NCI-H526 treated with DMSO at 0.1 percent for 48 hours (cell line): ENCODE measurements around the gene CDK5.
"Not testable (repeated sequence)": the region's sequence is repeated elsewhere in the genome, so short reads cannot be mapped to it uniquely, and the experiment has no call there.

Experiments used
- DNase-seq: peaks from one replicate; lab custom pipeline; 2025; lab: John Stamatoyannopoulos, UW

Gene CDK5

DNA sequence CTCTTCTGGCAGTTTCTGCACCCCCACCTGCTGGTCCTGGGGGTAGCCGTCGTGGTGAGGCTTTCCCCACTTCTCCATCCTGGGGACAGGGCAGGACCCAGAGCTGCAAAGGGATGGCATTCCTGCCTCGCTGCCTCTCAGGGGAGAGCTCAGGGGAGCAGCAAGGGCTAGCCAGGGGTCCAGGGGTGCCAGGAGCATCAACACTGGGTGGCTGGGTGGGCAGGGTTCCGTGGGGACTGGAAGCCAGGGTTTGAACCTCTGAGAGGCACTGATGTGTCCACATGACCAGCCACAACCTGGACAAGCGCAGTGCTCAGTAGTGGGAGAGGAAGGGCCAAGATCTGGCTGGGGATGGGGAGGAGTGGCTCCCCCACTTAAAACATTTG, 23.8 kb downstream of the CDK5 start:
- no peak for DNase-seq

DNA sequence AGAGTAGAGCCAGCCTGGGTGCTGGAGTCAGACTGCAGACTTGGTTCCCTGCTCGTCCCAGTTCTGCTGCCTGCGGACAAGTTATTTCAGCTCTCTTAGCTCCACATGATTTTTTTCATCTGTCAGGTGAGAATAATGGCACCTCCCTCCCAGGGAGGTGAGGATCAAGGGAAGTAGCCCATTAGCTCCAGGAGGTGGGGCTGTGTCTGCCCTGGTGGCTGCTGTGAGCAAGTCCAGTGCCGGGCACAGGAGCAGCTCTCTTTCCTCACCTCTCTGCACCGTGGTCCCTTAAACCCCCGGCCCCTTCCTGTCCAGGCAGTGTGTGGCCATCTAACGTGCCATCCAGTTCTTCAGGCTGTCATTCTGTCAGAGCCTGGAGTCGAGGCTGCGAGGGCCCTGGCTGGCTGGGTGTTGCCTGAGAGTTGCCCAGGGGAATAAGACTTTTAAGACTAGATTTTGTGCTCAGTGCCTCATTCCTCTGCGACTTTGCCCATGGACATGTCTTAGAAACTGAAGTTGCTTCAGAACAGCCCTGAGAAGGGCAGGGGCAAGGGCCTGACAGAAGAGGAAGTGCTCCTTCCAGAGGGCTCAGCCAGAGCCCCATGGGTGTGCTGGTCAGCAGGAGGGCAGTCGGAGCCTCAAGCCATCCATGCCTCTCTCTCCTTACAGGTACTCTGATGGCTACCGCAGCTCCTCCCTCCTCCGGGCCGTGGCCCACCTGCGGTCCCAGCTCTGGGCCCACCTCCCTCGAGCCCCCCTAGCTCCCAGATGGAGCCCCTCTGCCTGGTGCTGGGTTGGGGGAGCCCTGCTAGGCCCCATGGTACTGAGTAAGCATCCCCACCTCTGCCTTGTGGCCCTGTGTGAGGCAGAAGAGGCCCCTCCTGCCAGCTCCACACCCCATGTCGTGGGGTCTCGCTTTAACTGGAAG, 24.5 kb downstream of the CDK5 start:
- DNase-seq, result no peak

DNA sequence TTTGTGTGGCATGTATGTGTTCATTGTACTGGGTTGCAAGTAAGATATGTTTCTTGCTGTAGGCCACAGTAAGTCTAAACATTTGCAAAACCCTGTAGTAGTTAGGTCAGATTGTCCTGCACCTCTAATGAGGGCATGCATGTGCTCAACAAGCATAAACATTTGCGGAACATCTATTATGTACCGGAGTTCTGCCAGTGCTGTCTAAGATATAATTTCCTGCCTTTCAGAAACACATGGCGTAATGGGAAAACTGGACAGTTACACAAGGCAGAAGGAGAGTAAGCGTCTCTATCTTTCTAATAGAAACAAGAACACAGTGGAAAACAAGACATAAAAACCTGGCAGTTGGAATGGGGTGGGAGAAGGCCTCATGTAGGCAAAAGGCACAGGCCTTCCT, 26.7 kb downstream of the CDK5 start:
- DNase-seq, result no peak

DNA sequence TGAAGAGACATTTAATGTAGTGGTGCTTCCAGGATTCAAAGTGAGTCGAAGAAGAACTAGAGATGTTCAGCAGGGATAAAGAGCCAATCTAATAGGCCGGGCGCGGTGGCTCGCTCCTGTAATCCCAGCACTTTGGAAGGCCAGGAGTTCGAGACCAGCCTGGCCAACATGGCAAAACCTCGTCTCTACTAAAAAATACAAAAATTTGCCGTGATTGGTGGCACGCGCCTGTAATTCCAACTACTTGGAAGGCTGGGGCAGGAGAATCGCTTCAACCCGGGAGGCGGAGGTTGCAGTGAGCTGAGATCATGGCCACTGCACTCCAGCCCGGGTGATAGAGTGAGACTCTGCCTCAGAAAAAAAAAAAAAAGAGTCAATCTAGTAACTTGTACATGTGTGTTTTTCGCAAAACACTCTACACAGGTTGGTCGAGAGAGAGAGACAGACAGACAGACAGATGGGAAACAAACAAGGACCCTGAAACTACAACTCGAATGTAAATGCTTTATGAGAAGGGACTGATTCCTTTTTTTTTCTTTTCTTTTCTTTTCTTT, 28.7 kb downstream of the CDK5 start:
- DNase-seq, result no peak

DNA sequence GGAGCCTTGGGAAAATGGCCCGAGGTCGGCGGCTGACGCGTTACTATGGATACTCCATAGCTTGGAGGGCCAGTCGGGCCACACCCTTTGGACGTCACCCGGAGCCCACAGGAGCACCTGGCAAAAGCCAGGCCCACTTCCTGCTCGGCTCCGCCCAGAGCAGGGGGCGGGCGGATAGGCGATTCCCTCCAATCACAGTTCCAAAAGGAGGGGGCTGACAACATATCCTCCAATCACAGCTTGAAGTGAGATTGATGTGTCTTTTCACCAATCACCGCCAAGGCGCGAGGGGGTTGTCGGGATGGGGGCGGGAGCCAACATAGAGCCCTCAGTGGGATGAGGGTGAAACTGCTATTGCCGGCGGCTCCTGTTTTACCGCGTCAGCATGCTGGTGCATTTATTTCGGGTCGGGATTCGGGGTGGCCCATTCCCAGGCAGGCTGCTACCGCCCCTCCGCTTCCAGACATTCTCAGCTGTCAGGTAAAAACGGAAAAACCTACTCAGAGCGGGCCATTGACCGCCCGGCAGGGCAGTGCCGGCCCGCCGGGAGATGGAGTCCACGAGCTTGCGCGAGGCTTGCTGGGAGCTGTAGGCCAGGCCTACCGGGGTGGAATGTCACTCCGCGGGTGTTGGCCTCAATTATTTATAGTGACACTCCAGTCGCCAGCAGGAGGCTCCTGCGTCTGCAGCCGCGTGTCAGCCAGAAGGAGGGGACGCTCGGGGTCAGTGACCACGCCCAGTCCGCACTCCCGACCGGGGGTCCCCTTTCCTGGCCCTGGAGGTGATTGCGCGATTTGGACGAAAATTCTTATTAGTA, 29.4 kb downstream of the CDK5 start, which contains the start of gene ABCB8:
Gene ABCB8, plus strand, starts transcription at position 320 of the 817 bp plus-strand sequence. Its CDS starts 66 bp downstream, at position 386.
- peak; percentile 98 for DNase-seq

DNA sequence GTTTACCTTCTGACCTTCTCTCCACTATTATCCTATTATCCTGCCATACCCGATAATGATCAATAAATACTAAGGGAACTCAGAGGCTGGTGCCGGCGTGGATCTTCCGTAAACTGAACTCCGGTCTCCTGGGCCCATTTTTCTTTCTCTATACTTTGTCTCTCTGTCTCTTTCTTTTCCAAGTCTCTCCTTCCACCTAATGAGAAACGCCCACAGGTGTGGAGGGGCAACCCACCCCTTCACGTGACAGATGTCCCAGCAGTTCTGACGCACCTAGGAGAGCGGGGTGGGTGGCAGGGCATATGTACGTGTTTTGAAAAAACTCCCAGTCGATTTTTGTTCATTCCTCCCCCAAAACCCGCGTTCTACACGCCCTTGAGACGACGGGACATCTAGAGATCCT, 30.0 kb downstream of the CDK5 start:
- not testable (repeated sequence) for DNase-seq

DNA sequence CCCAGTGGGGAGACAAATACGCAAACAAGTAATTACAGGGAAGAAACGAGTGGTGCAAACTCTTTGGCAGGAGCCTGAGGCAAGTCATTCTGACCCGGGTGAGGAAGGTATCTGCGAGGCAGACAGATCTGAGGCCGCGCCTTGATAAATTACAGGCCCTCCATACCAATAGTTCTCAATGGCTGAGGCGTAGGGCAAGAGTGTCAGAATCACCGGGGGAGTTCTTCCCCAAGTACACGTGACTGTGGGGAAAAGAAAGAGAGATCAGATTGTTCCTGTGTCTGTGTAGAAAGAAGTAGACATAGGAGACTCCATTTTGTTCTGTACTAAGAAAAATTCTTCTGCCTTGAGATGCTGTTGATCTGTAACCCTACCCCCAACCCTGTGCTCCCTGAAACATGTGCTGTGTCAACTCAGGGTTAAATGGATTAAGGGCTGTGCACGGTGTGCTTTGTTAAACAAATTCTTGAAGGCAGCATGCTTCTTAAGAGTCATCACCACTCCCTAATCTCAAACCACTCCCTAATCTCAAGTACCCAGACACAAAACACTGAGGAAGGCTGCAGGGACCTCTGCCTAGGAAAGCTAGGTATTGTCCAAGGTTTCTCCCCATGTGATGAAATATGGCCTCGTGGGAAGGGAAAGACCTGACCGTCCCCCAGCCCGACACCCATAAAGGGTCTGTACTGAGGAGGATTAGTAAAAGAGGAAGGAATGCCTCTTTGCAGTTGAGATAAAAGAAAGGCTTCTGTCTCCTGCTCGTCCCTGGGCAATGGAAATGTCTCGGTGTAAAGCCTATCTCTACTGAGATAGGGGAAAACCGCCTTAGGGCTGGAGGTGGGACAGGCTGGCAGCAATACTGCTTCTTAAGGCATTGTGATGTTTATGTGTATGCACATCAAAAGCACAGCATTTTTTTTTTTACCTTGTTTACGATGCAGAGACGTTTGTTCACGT, 30.6 kb downstream of the CDK5 start:
- DNase-seq, result not testable (repeated sequence)

DNA sequence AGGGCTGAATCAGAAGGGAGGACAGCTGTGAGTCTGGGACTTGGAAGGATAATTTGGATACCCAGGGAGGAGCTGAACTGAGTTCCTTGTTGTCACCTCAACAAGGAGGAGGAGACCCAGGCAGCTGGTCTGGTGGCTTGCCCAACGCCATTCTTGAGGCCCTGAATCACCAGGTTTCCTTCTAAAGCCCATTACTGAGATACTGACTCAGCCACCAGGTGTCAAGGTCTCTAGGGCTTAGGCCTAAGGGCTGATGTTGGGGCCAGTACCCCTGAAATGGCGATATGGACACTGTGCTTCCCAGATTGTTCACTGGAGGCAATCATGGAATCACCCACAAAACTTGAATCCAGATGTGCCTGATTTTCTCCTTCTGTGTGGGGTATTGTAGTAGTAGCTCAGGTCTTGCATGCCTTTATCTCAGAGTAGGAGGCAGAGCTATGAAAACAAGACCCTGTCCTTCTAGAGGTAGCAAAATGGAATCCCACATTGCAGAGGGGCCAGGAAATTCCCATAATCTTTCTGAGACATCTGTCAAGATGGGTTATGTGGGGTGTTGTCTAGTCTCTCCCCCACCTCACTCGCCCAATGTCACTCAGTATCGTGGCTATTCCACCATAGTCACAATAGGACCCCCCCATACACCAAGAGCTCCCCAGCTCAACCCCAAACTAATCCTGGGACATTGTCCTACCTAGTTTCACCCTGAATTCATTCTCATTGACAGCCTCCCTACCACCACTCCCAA, 31.6 kb downstream of the CDK5 start:
- no peak for DNase-seq

DNA sequence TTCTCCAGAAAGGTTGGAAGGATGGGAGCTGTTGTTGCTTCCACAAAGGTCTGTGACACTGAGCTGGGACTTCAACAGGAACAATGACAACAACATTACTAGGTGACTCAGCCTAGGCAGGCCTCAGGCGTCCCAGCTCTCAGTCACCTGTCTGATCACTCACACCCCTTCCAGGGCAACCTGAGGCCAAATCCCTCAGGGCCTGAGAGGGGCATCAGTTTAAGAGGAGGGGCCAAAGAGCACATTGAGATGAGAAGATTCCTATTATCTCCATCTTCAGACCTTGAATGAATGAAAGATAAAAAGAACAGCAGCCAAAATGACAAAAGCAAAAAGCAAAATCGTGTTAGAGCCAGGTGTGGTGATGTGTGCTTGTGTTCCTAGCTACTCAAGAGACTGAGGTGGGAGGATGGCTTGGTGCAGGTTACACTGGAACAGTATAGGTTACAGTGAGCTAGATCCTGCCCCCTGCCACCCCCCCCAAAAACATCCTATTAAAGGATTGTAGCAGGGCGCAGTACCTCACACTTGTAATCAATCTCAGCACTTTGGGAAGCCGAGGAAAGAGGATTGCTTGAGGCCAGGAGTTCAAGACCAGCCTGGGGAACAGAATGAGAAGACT, 33.2 kb downstream of the CDK5 start, which contains the start of gene ATG9B:
Gene ATG9B, minus strand, starts transcription at position 60 of the 622 bp plus-strand sequence. CDS start 71 bp downstream, outside the sequence.
- DNase-seq, result no peak

DNA sequence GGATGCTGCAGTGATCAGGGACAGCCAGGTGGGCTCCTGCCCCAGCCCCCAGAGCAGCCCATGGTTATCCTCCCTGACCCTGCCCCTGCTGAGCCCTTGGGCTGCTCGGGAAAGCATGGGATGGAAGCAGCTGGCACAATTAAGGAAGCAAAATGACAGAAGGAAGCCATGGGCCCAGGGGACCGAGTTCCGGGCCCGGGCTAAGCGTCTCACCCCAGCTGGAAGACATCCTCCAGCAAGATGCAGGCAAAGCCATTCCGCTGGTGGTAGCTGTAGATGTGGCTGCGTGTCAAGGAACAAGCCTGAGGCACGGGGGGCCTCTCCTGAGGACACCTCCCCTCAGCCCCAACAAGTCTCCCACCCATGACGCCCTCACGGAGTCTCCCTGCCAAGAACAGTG, 34.5 kb downstream of the CDK5 start:
- no peak for DNase-seq

DNA sequence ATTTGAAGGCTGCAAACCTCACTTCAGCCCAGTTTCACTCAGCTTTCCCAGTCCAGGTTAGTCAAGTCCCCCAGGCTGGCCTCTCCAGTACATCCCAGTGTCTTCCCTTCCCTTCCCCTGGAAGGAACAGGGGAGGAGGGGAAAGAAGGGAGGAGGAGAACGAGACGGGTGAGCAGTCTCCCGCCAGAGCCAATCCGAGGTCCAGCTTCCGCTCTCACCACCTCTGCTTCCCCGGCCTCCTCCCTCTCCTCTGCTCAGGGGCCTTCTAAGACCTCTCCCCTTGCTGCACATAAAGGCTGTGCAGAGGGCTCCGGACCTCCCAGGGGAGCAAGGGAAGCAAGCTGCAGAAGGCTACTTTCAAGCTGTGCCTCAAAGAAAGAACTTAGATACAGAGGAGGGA, 37.5 kb downstream of the CDK5 start:
- DNase-seq, result no peak

DNA sequence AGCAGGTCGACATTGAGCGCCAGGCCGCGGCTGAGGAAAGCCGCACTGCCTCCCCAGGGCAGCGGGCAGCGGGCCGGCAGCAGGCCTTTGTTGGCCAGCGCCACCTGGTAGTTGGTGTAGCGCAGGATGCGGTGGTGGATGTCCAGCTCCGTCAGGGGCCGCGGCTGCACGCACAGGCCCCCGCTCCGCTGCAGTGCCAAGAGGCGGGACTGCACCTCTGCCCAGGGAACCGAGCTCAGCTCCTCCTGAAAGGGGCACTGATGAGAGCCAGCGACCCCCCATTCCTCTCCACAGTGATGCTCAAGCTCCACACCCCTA, 38.6 kb downstream of the CDK5 start:
- no peak for DNase-seq

DNA sequence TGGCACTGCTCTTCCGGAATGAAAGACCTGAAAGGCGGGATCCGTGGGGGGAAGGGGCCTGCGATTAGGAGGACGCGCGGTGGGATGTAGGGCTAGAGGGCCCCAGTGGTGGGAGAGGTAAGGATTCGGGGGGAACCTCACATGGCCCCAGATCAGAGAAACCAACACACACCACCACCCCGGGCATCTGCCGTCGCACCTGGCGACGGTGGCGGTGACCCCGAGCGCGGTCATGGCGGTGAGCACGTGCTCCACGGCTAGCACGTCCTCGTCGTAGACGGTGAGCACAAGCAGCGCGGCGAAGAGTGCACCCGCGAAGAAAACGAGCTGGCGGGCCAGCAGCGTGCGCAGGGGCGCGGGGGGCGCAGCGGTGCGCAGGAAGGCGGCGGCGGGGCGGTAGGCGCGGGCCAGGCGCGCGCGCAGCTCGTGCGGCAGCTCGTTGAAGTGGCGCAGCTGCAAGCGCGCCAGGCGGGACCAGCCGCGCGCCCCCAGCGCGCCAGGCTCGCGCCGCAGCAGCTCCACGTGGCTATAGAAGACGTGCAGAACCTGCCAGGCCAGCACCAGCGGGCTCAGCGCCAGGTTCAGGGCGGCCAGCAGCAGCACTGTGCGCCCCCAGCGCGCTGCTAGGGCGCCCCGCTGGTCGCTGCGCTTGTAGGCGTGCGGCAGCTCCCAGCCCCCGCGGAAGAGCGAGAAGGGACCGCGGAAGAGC, 39.1 kb downstream of the CDK5 start:
- DNase-seq, result no peak

DNA sequence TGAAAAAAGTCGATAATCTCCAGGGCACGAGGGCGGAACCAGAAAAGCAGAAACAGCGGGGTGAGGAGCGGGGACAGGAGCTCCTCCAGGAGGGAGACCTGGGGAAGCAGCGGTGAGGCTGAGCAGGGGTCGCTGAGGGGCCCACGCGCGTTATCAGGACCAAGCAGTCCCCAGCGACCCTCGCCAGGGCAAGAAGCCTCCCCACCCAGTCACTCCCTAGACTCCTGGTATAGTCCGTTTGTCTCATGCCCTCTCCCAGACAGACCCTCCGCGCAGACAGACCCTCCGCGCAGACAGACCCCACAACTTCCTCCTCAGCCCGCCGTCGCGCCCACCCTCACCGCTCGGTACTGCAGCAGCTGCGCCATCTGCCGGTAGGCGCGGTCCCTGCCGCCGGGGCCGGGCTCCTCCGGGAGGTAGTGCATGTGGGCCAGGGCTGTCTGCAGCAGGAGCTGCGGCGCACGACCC, 39.7 kb downstream of the CDK5 start:
- peak; percentile 36 for DNase-seq

DNA sequence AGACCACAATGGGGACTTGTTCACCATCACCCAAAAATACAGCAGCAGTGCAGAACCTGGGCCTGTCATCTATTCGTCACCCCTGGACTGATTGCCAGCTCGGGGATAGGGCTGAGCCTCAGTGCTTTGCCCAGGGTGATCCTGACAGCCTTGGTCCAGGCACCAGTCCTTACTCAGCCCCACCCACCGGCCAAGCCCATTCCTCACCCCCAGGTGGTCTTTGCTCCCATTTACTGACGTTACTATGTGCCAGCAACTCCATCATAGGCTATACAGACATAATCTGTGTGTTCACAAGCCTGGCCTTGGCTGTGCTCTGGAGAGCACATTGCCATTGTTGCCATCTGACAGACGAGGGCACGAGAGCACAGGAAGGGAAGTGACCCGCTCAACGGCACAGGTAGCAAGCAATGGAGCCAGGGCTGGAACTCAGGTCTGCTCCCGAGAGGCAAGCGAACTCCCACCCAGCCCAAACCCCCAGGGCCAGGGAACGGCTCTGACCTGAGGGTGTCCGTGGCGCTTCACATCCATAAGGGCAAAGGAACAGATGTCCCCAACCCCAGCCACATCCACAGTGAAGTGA, 40.2 kb downstream of the CDK5 start:
- no peak for DNase-seq

DNA sequence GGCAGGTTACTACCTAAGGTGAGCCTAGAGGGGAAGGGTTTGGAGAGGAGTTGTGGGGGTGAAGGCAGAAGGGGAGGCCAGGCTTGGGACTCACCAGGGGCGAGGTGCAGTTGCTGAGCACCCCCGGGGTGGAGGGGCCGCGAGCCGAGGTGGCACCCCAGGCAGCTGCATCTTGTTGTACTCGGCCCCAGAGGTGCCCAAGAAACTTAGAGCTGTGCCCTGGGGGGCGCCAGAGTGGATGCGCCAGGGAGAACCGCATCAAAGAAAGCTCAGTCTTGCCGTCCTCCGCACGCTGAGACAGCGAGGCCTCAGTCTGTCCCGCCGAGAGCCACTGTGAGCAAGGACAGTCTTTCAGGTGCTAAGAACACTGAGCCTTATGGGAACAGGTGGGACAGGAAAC, 40.8 kb downstream of the CDK5 start:
- DNase-seq, result no peak

DNA sequence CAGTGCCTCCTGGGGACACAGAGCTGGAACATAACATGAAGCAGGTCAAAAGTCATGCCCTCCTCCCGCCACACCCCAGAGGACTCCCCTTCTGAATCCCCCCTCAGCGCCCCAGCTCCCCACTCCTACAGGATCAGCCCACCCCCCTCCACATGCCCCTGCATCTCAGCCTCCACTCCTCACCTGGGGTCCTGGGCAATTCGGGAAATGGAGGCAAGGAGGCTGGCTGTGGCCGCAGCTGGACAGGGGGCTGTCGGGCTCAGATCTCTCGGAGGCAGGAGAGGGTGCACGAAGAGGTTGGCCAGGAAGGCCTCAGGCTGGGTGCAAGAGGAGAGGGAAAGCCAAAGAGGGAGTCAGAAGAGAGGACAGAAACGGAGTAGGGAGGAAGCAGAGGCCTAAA, 41.2 kb downstream of the CDK5 start:
- DNase-seq, result no peak

DNA sequence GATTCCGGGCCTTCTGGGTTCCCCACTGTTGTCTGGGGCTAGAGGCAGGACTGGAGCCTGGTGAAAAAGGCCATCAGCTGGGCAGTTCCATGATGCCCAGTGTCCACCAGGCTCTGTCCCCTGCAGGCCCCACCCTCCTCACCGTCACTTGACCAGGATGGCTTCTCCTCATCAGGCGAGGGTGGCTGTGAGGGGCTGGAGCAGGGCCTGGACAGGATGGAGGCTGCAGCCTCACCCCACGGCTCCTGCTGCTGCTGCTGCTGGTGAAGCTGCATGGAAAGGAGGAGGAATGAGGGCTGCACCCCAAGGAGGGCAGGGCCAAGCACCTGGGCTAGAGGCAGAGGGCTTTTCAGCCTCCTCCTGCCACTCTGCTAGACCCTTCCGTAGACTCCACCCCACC, 41.7 kb downstream of the CDK5 start:
- no peak for DNase-seq

DNA sequence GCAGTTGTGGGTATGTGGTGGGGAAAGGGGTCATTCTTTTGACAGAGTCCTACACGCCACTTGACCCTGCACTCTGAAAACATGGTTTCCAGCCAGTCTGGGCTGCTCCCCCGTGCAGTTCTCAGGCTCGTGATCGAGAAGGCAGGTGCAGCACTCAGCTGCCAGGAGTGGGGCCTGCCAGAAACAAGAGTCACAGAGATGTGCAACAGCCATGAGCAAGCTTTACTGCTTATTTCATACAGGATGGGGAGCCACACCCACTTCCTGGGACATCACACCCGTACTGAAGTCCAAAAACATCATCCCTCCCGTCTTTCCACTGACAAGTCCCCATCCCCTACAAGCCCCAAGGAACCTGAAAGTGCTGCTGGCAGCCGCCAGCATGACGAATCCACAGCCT, 42.7 kb downstream of the CDK5 start:
- DNase-seq, result no peak
